Activated T-helper 9 cell treated with anti-CD3 and anti-CD28 coated beads, Interleukin-2, amount 50 U/mL, for 16 hours (primary cell): ENCODE results near the gene GAP43.

ENCODE experiments used
- DNase-seq: peaks from one replicate; pipeline ENCODE4 v3.0.0-alpha.2; 2020; ENCODE audit warnings: low read depth

Gene GAP43

GRCh38 chr3:115627180-115628074 lies 4.1 kb downstream of the GAP43 start:
- DNase-seq, result no peak

GRCh38 chr3:115628075-115628412 lies 4.7 kb downstream of the GAP43 start:
- no peak for DNase-seq

- no peak for DNase-seq
Observed at GRCh38 chr3:115630850-115631249, 7.5 kb downstream of the GAP43 start.

- DNase-seq, result no peak
Observed at GRCh38 chr3:115632026-115632425, 8.7 kb downstream of the GAP43 start.

GRCh38 chr3:115633467-115633866 lies 10.2 kb downstream of the GAP43 start:
- no peak for DNase-seq

GRCh38 chr3:115634052-115634451 lies 10.7 kb downstream of the GAP43 start:
- no peak for DNase-seq

- no peak for DNase-seq
Observed at GRCh38 chr3:115635406-115635805, 12.1 kb downstream of the GAP43 start.

- DNase-seq, result no peak
Observed at GRCh38 chr3:115638241-115638640, 14.9 kb downstream of the GAP43 start.

- no peak for DNase-seq
Observed at GRCh38 chr3:115638991-115639390, 15.7 kb downstream of the GAP43 start.

GRCh38 chr3:115644391-115644790 lies 21.1 kb downstream of the GAP43 start:
- no peak for DNase-seq

GRCh38 chr3:115646027-115646690 lies 22.8 kb downstream of the GAP43 start:
- DNase-seq, result no peak

GRCh38 chr3:115648559-115648958 lies 25.2 kb downstream of the GAP43 start:
- no peak for DNase-seq

- DNase-seq, result no peak
Observed at GRCh38 chr3:115651087-115651486, 27.8 kb downstream of the GAP43 start.

- DNase-seq, result no peak
Observed at GRCh38 chr3:115651599-115651998, 28.3 kb downstream of the GAP43 start.

GRCh38 chr3:115652738-115653137 lies 29.4 kb downstream of the GAP43 start:
- DNase-seq, result no peak

GRCh38 chr3:115655761-115656282 lies 32.5 kb downstream of the GAP43 start:
- DNase-seq, result no peak

- DNase-seq, result no peak
Observed at GRCh38 chr3:115657168-115657567, 33.9 kb downstream of the GAP43 start.

- DNase-seq, result no peak
Observed at GRCh38 chr3:115658032-115658336, 34.7 kb downstream of the GAP43 start.

- peak; percentile 58 for DNase-seq
Observed at GRCh38 chr3:115658337-115659181, 35.2 kb downstream of the GAP43 start.

GRCh38 chr3:115659253-115660220 lies 36.2 kb downstream of the GAP43 start:
- DNase-seq, result no peak

GRCh38 chr3:115660646-115661337 lies 37.5 kb downstream of the GAP43 start:
- no peak for DNase-seq
